ENCODE measurements around the gene PKIG.
A peak's percentile ranks its signal among the peaks of the same experiment; 100 is the strongest.

PKIG gene

DNA sequence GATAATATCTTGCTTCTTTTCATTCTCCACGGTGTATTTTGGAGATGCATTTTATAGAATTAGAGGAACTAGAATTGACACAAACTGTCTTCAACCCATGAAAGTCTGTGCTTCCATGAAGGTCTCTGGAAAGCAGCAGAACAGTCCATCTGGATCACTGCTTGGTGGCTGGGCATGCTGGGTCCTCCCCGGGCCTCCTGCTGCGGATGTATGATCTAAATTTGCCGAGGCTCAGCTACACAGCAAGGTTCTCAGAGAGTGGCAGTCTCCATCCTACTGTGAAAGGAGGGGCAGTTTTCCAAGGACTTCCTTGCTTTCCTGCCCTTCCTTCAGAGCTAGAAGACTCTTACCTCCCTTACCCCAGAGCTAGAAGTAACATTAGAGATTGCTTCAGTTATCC is 15.1 kb downstream of the PKIG start:
- DNase-seq: no peak

DNA sequence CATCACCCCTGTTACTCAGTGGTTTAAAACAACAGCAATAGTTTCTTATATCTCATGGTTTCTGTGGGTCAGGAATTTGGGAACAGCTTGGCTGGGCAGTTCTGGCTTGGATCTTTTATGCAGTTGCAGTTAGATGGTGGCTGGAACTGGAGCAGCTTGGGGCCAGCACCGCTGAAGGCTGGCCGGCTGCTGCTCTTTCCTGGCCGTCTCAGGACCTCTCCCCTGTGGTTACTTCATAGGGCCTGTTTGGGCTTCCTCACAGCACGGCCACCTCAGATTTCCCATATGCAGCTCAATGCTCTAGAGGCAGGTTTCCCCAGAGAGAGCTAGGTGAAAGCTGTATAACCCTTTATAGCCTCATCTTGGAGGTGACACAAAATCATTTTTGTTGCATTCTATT is 15.6 kb downstream of the PKIG start:
- no peak for DNase-seq

DNA sequence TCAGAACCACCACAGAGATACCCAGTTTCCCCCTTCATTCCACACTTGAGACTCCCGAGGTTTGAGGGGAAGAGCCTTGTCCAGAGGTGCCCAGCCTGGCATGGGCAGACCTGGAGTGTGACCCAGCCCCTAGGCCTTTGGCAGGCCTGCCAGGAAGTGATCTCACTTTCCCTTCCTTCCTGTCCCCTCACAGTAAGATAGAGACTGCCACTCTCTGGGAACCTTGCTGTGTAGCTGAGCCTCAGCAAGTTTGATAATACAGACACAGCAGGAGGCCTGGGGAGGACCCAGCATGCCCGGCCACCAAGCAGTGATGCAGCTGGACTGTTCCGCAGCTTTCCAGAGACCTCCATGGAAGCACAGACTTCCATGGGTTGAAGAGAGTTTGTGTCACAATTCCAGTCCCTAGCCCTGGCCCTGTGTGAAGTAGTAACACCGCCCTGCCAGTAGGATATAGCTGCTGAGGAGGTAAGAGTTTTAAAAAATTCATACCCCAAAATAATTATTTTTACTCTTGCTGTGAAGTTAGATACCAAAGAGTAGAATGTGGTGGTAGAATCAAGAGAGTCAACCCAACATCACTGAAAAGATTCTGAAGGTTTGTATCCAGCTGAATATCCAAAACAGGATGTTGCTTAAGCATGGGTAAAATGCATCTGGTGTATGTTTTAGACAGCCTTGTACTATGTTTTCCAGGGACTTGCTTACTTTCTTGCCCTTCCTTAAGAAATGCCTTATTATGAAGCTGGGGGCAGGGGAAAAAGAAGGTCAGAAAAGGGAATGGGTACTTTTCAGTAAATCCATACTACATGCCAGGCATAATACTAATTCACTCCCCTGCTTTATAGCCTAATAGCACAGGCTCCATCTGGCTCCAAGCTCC is 16.3 kb downstream of the PKIG start:
- no peak for DNase-seq

DNA sequence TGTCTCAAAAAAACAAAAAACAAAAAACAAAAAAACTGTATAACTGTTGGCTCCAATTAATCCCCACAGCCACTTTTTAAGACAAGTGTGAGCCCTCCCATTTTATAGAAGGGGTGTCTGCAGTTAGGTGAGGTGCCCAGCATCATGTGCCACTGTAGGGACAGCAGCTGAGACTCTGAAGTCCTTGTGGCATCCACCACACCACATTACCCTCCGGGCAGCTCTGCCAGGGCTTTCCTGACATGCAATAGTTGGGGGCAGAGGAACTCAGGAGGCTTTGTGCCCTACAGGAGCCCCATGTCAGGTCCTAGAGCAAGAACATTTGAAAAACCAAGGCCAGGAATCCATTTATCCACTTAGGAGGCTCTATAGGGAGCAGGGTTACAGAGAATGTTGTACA is 17.3 kb downstream of the PKIG start:
- no peak for DNase-seq

DNA sequence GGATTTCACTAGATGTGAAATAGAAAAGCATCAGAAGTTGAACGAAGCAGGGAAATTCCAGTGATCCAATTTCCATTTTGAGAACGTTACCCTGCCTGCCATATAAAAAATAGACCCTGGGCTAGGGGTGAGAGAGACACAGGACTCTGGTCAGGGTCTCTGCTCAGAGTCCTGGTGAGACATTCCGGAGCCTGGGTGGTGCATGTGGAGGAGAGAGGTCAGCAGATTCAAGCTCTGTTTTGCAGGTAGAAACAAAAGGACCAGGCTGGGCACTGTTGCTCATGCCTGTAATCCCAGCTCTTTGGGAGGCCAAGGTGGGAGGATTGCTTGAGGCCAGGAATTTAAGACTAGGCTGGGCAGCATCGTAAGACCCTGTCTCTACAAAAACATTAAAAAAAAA is 17.9 kb downstream of the PKIG start:
- no peak for DNase-seq

DNA sequence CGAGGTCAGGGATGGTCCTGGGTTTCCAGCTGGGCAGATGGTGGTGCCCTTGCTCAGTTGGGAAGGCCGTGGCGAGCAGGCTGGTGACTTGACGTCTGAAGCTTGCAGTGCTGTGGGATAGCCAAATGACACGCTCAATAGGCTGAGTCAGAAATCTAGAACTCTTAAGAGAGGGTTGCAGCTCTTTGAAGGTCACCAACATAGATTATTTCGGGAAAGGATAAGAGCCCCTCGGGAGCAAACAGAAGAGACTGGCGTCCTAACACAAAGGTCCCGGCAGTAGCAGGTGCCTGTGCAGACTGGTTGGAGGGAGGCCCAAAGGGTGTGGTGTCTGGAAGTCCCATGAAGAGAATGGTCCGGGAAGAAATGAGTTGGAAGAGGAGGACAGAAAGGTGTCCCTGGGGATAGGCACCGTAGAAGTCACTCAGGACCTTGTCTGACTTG is 18.4 kb downstream of the PKIG start:
- DNase-seq: no peak

DNA sequence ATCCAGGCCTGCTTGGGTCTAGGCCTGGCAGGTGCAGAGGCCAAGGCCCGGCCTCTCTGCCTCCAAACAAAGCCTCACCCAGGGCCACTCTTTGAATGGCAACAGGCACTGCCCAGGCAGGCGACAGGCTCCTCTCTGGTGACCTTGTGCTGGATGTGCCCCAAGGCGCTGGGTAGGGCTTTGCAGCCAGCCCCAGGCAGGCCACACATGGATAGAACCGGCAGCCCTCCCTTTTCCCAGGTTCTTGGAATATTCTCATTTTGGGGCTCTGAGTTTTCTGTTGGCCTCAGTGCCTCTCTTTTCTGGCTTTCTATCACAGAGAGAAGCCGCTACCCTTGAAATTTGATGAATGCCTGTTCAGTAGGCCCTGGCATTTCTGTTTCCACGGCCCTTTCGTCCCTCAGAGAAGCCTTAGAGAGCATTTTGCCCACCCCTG is 18.9 kb downstream of the PKIG start:
- DNase-seq: no peak

DNA sequence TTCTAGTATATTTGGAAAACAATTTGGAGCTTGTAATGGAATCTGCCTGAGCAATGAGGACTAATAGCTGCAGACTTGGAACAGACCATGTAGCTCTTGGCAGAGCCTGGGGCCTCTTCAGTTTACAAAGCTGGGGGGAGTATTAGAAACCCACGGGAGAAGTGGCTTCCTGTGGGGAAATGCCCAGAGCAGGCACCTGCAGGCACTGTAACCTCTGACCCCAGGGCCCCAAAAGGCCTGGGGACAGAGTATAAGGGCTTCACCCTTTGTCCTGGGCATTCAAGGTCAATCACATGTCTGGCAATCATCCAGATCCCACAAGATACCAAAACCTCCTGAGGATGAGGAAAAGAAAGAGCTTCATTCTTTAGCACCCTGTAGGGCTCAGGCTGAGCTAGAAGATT is 19.4 kb downstream of the PKIG start:
- DNase-seq: no peak

DNA sequence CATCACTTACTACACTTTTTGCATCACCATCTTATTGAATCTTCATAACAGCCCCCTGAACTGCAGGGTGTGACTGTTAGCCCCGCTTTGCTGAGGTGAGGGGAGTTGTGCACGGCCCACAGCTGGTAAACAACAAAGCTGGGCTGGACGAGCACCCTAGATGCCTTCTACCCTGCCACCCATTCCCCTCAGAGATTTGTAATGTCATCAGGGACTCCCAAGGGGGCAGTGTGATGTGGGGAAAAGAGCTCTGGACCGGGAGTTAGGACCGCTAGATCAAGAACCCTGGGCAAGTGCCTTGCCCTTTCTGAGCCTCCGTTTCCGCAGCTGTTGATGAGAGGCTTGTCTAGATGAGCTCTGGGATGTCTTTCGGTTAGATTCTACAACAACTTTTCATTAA is 20.9 kb downstream of the PKIG start:
- no peak for DNase-seq

DNA sequence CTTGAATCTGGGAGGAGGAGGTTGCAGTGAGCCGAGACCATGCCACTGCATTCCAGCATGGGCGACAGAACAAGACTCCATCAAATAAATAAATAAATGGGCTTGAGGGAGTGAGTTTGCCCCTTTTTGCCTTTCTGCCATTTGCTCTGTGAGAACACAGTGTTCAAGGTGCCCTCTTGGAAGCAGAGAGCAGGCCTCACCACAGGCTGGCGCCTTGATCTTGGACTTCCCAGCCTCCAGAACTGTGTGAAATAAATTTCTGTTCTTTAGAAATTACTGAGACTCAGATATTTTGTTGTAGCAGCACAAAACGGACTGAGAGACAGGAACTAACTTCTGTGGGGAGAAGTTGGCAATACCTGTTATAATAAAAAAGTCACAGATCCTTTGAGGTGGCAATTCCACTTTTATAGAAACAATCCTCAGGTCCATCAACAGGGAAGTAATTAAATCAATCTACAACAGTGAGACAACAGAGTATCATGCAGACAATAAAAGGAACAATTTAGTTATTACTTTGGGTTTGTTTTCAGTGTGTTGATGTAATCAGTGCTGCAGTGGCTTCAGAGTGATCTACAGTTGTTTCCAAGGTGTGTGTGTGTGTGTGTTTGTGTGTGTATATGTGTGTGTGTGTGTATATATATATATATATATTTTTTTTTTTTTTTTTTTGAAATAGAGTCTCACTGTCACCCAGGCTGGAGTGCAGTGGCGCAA is 24.5 kb downstream of the PKIG start:
- no peak for DNase-seq

DNA sequence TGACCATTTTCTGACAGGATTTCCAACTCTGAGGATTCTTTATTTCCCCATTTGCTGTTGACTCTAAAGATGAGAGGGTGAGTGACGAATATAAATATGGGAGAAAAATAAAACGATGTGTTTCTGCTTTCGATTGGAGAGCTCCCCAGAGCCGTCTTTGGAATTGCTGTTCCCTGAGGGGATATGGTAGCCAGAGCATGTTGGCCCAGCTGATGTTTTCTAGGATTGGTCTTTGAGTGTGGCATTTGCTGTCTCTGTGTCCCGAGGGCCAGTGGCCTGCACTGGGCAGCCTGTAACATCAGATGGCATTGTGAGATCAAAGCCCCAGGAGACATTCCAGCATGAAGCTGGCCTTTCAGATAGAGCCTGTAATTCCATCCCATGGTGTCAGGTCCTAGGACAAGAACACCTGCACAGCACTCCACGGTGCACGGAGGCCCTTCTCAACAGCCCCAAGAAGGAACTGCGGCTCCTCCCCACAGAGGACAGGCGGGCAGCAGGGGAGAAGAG is 26.7 kb downstream of the PKIG start:
- DNase-seq: no peak

DNA sequence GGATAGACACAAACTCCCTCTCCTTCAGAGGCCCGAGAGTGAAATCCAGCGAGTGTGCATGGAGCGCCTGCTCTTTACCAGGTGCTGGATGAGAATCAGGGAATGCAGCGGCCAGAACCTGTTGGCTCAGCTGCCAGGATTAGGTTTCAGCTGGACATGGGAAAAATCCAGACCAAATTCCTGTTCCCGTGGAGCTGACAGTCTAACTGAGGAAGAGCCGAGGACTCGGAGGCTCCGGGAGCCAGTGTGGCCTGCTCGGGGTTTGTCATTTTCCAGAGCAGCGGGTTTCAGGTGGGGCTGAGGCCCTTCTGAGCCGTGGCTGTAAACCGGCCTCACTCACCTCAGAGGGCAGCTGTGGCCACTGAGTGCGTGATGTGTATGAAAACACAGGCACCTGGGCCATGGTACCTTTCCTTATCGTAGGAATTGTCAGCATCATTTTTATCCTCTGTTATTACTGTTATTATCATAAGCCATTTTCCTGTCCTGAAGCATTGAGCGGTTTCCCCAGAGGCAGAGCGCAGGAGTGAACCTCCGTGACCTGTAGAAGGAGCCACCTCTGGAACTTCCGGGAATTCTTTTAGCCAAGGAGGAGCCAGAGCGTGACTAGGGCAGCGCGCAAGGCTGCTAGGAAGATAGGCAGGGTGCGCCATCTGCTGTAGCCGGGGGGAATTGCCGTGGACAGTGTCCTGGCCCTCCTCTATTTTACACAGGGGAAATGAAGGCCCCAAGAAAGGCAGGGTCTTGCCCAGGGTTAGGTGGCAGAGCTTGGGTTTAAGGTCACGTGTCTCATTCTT is 27.3 kb downstream of the PKIG start:
- DNase-seq: peak; percentile 81

DNA sequence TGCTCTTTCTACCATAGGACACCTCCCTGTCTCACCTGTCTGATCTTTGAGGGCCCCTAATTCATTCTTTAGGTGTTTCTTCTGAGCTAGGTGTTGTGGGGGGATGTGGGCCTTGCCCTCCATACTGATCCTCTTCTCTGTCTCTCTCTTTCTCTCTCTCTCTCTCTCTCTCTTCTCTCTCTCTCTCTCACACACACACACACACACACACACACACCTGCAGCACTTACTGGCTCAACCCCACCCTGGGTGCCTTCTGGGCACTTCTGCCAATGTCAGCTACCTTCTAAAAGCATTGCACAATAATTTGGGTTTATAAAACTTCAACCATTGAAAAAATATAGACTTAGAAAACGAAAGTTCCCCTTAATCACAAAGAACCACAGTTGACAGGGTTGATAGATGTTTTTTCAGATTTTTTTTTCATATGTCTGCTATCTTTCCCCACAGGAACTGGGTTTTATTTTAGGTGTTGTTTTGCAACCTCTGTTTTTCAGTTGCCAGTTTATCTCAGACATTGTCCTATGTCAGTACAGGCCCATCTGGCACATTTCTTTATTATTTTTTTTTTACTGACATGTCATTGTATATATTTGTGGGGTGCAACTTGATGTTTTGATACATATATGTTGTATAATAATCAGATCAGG is 28.1 kb downstream of the PKIG start:
- DNase-seq: no peak

DNA sequence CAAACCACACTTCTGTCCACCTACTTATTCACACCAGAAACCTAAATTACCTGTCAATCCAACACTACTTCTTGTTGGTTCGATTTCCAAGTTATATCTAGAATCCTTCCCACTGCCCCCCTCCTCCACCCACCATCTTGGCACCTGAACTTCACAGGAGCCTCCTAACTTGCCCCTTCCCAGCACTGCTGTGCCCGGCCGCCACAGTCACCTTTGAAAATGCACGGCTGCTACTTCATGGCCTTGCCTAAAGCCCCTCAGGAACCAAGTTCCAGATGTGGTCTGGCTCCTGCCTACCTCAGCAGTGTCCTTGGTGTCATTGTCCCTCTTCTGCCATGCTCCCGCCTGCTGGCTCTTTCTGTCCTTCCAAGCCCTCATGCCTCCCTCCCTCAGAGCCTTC is 31.2 kb downstream of the PKIG start:
- no peak for DNase-seq

DNA sequence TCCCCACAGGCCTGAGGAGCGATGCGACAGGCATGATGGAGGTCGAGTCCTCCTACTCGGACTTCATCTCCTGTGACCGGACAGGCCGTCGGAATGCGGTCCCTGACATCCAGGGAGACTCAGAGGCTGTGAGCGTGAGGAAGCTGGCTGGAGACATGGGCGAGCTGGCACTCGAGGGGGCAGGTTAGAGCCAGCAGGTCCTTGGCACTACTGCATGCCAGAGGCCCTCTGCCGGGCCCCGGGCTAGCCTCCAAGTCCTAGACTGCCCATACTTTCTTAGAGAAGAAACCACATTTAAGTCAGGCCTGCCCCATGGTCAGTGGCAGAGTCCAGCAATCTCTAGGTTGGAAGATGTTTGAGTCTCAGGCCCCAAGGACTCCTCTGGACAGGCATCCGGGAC is 32.1 kb downstream of the PKIG start:
- DNase-seq: no peak

DNA sequence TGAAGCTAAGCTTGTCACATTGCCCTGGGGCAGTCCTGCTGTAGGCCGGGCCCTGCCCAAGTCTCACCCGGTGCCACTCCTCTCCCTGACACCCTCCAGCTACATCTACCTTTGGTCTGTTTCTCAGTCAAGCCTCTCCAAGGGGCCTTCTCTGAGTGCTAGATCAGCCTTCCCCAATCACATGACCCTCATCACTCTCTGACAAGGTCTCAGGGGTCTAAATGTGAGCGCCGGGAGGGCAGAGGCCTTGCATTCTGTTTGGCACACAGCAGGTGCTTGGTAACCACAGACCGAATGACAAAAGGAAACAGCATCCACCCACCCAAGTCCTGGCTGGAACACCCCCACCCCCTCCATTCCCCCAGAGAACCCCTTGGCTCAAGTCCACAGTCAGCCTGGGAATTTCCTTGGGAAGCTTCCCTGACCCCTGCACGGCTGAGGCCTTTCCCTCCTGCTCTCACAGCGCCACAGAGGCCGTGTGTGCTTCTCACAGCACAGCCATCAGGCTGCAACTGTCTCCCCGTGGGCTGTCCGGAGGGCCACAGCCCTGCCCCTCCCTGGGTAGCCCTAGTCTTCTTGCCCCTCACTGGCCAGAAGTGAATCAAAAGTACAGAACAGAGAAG is 32.9 kb downstream of the PKIG start:
- no peak for DNase-seq

DNA sequence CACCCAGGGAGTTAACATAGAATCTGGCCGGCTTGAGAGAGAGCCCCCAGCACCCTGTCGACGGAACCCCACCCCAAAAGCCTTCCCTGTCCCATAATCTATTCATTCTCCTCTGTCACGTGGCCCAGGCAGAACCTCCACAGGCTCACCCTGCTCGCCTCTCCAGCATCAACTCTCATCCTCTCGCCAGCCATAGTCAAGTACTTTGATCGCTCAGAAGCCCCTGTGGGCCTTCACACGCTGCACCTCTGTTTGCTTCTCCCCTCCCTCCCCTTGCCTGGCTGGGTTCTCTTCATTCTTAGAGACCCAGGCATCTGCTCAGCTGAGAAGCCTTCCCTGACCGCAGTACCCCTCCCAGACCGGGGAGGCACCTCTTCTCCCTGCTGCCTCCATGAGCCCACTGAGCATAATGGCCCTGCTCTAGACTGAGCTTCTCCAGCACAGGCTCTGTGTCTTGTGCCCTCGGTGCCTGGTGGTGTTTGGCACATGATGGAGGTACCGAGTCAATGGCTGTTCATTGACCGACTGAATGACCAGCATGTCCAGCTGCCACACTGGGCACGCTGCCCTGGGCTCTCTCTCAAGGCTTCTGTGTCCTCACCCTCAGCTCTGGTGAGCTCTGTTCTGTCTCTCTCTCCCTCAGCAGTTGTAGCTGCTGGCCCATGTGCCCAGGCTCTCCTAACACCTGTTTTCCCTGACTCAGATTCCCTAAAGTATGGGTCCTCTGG is 33.7 kb downstream of the PKIG start:
- DNase-seq: no peak

DNA sequence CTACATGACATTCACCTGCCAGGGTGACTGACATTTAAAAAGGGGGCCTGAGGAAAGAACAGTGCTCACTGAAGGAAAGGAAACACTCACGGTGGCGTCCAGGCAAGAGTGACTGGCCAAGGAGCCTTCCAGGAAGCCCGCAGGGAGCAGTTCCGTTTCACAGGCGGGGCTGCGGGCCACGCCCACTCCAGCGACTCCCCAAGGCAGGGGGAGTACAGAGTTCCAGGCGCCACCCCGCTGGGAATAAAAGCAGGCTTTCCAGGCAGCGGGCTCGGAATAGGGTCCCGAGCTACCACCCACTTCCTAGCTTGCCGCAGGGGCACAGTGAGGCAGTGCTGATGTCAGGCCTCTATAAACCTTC is 34.2 kb downstream of the PKIG start:
- no peak for DNase-seq

DNA sequence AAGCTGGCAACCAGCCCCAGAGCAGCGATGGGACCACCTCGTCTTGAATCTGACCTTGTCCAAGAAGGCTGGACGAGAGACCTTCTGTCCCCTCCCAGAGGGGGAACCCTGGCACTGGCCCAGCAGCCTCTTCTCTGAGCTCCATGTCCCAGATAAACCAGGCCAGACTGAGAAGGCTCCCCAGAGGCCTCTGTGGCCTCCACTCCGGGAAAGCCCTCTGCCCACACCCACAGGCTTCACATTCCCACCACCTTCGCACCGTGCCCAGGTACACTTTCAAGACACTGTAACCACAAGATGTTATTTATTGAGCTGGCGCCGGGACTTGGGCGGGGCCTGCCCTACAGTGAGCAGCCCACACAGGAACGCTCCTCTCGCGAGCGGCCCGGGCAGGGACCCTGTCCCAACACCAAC is 35.9 kb downstream of the PKIG start:
- DNase-seq: no peak

DNA sequence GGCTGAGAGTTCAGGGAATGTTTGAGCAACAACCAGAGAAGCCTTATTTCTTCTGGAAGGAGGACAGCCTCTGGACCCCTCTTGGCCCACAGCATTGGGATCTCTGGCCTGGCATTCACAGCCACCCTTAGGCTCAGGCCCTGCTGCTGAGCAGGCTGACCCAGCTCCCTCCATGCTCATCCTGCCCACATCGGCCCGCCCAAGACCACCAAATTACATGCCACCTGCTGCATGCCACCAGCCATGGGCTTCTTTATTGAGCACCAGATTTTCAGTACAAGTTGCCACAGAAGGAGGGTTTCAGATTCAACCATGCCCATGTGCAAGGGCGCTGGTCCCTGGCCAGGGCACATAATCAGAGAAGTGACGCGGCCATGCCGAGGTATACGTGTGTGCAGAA is 36.9 kb downstream of the PKIG start:
- no peak for DNase-seq

DNA sequence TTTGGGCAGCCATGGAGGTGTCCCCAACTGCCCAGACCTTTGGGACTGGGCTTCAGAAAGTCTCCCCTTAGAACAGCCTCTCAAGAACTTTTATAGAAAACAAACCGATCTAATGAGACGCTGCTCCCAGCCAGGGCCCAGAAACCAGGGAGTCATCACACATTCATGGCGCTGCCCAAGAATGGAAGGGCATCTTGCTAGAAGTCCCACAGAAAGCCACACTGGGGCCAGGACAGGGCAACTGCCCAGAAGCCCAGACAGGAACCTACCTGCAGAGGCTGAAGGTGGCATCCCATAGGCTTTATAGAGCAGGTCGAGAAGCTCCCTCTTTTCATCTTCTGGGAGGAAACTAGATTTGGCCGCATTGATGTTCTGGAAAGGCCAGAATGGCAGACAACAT is 37.7 kb downstream of the PKIG start:
- DNase-seq: no peak

DNA sequence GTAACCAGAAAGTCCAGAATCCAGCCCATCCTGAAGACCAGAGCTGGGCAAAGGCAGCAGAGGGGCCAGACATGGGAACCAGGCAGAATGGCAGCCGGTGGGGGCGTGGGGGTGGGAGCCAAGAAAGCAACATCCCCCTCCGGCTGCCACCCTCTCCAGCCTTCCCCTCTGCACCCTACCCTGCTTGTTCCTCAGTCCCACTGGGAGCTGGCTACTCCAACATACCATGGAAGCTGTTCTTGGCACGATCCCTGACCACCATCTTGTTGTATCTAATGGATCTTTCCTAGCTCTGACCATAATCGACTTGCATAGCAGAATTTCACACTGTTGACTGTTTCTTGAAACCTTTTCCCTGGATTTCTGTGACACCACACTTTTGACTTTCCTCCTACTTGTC is 38.9 kb downstream of the PKIG start:
- no peak for DNase-seq

Measured in T-helper 9 cell (primary cell).